ENCODE data around the gene BLACAT1.

Gene BLACAT1

DNA sequence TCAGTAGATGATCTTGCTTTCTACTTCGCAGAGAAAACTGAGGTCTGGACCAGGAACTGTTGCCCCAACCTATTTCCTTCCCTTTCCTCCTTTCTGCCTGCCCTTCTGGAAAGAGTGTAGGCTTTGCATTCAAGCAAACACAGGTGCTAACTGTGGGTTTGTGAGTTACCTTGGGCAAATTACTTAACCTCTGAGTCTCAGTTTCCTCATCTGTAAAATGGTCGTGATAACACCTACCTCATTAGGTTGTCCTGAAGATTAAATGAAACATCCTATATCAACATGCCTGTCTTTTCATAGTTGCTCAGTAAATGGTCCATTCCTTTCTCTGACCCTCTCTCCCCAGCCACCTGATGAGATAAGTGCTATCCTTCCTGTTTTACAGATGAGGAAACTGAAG, 9.5 kb upstream of the BLACAT1 start:
- TF ChIP-seq, protein P1, sequence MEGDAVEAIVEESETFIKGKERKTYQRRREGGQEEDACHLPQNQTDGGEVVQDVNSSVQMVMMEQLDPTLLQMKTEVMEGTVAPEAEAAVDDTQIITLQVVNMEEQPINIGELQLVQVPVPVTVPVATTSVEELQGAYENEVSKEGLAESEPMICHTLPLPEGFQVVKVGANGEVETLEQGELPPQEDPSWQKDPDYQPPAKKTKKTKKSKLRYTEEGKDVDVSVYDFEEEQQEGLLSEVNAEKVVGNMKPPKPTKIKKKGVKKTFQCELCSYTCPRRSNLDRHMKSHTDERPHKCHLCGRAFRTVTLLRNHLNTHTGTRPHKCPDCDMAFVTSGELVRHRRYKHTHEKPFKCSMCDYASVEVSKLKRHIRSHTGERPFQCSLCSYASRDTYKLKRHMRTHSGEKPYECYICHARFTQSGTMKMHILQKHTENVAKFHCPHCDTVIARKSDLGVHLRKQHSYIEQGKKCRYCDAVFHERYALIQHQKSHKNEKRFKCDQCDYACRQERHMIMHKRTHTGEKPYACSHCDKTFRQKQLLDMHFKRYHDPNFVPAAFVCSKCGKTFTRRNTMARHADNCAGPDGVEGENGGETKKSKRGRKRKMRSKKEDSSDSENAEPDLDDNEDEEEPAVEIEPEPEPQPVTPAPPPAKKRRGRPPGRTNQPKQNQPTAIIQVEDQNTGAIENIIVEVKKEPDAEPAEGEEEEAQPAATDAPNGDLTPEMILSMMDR (IDR thresholded peaks at IDR 0.05; ENCODE audit: low read depth, low read length) = no peak
- no peak overlapping the region for H3K4me3 ChIP-seq (ENCODE audit: low read depth, low read length)

- no peak overlapping the region for H3K4me3 ChIP-seq (ENCODE audit: low read depth, low read length)
- TF ChIP-seq, protein P1 (IDR thresholded peaks at IDR 0.05; ENCODE audit: low read depth, low read length) = no peak
Observed at GRCh38 chr1:205458777-205459566, 3.1 kb upstream of the BLACAT1 start.

DNA sequence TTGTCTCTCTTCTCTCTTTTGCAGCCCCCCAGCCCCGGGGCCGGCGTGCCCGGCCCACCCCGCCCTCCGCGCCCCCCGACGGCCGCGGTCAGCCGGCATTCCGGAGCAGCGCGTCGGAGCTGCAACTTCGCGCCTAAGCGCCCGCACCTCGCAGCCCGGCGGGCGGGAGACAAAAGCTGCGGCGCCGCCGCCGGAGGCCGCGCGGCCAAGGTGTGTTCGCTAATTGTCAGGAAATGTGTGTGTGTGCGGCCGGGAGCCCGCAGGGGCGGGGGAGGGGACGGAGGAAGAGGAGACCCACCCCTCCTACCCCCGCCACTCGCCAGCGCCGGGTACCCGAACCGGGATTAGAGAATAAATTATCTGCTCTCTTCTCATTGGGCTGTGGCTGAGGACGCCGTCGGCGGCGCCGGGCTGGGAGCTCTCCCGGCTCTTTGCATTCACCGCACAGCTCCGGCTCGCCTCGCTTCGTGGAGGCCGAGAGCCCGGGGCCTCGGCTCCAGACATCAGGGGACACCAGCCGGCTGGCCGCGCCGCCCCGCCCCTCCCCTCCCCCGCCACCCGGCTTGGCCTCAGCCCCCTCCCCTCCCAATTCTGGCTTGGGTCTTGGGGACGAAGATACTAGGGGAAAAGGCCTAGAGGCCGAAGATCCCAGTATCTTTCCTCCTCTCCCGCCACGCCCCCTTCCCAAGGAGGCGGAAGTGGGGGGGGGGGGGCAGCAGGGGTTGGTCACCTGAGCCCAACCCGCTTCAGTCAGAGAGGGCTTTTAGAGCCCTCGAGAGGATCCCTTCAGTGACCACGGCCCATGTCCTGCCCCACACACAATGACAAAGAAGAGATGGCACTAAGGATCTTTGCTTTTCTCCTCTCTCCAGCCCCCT, 1.3 kb upstream of the BLACAT1 start:
- no peak overlapping the region for H3K4me3 ChIP-seq (ENCODE audit: low read depth, low read length)
- TF ChIP-seq, protein P1 (IDR thresholded peaks at IDR 0.05; ENCODE audit: low read depth, low read length) = no peak

DNA sequence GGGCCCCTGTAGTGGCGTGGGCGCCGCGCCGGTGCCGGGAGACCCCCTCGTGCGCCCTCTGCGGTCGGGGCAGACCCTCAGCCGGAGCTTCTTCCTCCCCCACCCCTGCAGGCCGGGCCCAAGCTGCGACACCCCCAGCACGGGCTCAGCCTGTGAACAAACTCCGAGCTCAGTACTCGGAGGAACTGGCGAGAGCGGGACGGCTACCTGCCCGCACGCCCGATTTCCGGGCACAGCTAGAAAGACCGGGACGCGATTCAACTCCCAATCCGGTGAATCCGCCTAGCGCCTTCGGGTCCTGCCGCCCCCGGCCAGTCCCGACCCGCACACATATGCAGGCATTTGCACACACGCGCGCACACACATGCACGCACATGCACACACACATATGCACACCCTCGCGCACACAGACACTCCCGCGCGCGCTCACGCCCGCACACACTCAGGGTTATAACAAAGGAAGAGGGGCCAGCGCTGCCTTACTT, 580 bp upstream of the BLACAT1 start:
- H3K4me3 ChIP-seq (ENCODE audit: low read depth, low read length) = no peak overlapping the region

GRCh38 chr1:205454903-205455335, 926 bp downstream of the BLACAT1 start:
- no peak overlapping the region for H3K4me3 ChIP-seq (ENCODE audit: low read depth, low read length)
- TF ChIP-seq, protein P1 (IDR thresholded peaks at IDR 0.05; ENCODE audit: low read depth, low read length) = no peak

More for the DNA sequence above, 580 bp upstream of the BLACAT1 start:
- TF ChIP-seq, protein P1 (IDR thresholded peaks at IDR 0.05; ENCODE audit: low read depth, low read length) = no peak

- H3K4me3 ChIP-seq (ENCODE audit: low read depth, low read length) = no peak overlapping the region
- TF ChIP-seq, protein P1 (IDR thresholded peaks at IDR 0.05; ENCODE audit: low read depth, low read length) = no peak
Observed at GRCh38 chr1:205453466-205453865, 2.4 kb downstream of the BLACAT1 start.

Data from WI38 (cell line).